Ureter (tissue), 1 donor: ENCODE data around the gene BAK1. TPM values are rescaled to one million over a fixed set of nuclear protein-coding genes. Genes with fewer than 3 reads are reported as not detected.
"Not testable (repeated sequence)": the region's sequence is repeated elsewhere in the genome, so short reads cannot be mapped to it uniquely, and the experiment has no call there.

Experiments
- DNase-seq: peaks from one replicate; pipeline ENCODE4 v3.0.0-alpha.2; 2020; ENCODE audit warnings: low spot score
- total RNA-seq: library from RNA; stranded (reverse); gene quantifications from one replicate; pipeline ENCODE4 v1.2.4, GENCODE V29; 2023
- donor health status: DM: yes; HTN: yes; CAD: no.

BAK1 gene
- total RNA-seq, 1 donor from 2014 or later = 27.9 TPM

DNA sequence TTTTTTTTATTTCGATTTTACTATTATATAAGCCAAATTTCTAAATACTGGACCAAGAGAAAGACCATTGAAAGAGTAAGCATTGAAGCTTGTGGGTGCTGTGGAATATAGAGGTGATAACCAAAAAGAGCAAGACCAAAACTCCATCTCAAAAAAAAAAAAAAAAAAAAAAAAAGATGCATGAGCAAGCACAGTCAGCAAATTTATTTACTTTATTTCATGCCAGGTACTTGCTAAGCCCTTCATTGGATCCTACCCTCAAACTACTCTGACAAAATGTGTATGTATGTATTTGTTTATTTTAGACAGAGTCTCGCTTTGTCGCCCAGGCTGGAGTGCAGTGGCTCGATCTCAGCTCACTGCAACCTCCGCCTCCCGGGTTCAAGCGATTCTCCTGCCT is 27.8 kb downstream of the BAK1 start:
- DNase-seq = no peak

DNA sequence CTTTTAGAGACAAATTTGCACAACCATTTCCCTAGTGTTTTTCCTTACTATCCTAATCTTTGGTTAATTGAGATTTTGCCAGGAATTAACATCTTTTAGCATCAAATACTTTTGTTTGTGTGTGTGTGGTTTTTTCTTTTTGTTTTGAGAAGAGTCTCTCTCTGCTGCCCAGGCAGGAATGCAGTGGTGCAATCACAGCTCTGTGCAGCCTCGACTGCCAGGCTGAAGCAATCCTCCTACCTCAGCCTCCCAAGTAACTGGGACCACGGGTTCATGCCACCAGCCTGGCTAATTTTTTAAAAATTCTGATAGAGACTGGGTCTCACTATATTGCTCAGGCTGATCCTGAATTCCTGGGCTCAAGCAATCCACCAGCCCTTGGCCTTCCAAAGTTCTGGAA is 28.5 kb downstream of the BAK1 start:
- no peak for DNase-seq

DNA sequence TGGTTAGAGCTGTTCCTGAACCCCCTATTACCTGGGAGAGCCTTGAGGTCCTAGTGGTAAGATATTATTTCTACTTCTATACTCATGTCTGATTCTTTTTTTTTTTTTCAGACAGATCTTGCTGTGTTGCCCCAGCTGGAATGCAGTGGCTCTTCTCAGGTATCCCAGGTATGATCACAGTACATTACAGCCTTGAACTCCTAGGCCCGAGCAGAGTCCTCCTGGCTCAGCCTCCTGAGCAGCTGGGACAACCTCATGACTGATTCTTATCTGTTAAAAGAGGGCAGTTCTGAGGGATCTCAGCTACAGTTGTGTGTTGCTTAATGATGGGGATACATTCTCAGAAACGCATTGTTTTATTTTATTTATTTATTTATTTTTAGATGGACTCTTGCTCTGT is 30.2 kb downstream of the BAK1 start:
- DNase-seq = no peak

DNA sequence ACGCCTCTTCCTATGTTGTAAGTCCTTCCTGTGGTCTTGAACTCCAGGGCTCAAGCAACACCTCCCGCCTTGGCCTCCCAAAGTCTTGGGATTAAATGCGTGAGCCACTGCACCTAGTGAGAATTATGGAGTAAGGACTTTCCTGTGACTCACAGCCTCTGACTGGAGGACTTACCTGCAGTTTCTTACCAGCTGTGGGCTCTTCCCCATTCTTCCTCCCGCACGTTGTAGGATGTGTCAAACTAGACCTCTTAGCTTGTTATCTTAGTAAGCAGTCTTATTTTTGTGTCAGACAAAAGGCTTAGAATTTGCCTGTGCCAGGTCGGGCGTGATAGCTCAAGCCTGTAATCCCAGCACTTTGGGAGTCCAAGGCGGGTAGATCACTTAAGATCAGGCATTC is 30.9 kb downstream of the BAK1 start:
- no peak for DNase-seq

- no peak for DNase-seq
Observed at GRCh38 chr6:33547499-33547898, 32.6 kb downstream of the BAK1 start.

DNA sequence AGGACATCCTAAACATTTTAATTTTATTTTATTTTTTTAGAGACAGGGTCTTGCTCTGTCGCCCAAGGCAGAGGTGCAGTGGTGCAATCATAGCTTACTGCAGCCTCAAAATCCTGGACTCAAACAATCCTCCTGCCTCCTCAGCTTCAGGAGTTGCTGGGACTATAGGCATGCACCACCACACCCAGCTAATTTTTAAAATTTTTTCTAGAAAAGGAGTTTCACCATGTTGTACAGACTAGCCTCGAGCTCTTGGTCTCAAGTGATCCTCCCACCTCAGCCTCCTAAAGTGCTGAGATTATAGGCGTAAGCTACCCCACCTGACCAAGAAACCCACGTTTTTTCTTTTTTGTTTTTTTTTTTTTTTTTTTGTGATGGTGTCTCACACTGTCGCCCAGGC is 33.3 kb downstream of the BAK1 start:
- no peak for DNase-seq

DNA sequence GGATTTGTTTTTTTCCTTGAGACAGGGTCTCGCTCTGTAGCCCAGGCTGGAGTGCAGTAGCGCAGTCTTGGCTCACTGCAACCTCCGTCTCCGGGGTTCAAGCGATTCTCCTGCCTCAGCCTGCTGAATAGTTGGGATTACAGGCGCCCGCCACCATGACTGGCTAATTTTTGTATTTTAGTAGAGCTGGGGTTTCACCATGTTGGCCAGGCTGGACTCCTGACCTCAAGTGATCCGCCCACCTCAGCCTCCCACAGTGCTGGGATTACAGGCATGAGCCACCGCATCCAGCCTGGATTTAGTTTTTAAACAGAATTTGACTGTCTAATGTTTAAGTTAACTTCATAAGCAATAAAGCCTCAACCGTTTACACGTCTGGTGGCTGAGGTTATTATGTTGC is 34.8 kb downstream of the BAK1 start:
- DNase-seq = not testable (repeated sequence)

GRCh38 chr6:33543116-33543515 is 37.0 kb downstream of the BAK1 start:
- no peak for DNase-seq

- DNase-seq = no peak
Observed at GRCh38 chr6:33540768-33541167, 39.3 kb downstream of the BAK1 start.

GRCh38 chr6:33534702-33535101 is 45.4 kb downstream of the BAK1 start:
- DNase-seq = no peak

GRCh38 chr6:33533163-33533869 is 46.8 kb downstream of the BAK1 start:
- not testable (repeated sequence) for DNase-seq

- DNase-seq = not testable (repeated sequence)
Observed at GRCh38 chr6:33532431-33532830, 47.6 kb downstream of the BAK1 start.

DNA sequence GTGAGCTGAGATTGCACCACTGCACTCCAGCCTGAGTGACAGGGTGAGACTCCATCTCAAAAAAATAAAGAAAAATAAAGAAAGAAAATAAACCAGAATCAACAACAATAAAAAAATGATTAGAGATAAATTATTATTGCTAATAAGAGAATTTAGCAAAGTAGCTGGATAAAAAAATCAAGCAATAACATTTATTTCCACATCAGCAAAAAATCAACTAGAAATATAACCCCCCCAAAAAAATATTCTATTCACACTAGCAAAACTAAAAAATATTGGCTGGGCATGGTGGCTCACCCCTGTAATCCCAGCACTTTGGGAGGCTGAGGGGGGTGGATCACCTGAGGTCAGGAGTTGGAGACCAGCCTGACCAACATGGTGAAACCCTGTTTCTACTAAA is 49.5 kb downstream of the BAK1 start:
- DNase-seq = not testable (repeated sequence)

Other genes starting within 250 kb of the BAK1 start
- 1.0 TPM for gene KIFC1, start 188.5 kb downstream of the BAK1 start, total RNA-seq
- 58.8 TPM for gene PHF1, start 169.3 kb downstream of the BAK1 start, total RNA-seq
- gene CUTA, start 162.2 kb downstream of the BAK1 start, total RNA-seq = 157 TPM
- 32.6 TPM for gene SYNGAP1, start 160.2 kb downstream of the BAK1 start, total RNA-seq
- gene ZBTB9, start 125.7 kb downstream of the BAK1 start, total RNA-seq = 11.1 TPM
- gene ITPR3, start 41.0 kb upstream of the BAK1 start, total RNA-seq = 31.3 TPM
- 74.2 TPM for gene UQCC2, start 131.4 kb upstream of the BAK1 start, total RNA-seq
- 2.6 TPM for gene IP6K3, start 166.6 kb upstream of the BAK1 start, total RNA-seq
- 71.0 TPM for gene LEMD2, start 208.9 kb upstream of the BAK1 start, total RNA-seq
- gene MLN, start 223.7 kb upstream of the BAK1 start, total RNA-seq = not detected